GDM1 (cell line): Measurements from ENCODE around the gene INTS11.

Experiments
- DNase-seq: peaks from one replicate; lab custom pipeline; 2025; lab: John Stamatoyannopoulos, UW

The INTS11 gene

DNA sequence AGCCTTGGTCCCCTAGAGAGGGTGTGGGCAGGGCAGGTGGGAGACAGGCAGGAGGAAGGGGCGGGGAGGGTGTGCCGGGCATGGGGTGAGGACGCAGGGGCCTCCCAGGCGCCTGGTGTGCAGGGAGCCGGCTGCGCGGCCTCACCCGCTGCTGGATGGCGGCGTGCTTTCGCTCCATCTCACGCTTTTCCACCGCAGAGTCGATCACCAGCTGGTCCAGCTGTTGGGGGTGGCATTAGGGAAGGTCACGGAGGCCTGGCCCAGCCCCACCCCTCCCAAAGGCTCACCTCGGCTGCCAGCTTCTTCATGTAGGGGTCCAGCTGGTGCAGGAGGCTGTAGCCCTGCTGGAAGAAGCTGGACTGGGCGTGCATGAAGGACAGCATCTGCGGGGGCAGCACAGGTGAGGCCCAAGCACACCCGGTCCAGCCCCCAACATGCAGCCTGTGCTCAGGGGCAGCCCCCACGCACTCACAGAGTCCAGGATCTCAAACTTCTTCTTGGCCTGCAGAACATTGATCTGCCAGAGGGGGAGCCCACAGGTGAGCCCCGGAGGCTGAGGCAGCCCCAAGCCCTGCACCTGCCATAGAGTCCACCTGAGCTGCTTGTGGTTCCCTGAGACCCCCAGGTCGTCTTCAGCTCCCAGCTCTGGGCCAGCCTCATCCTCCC lies 24.6 kb downstream of the INTS11 start:
- DNase-seq = no peak

DNA sequence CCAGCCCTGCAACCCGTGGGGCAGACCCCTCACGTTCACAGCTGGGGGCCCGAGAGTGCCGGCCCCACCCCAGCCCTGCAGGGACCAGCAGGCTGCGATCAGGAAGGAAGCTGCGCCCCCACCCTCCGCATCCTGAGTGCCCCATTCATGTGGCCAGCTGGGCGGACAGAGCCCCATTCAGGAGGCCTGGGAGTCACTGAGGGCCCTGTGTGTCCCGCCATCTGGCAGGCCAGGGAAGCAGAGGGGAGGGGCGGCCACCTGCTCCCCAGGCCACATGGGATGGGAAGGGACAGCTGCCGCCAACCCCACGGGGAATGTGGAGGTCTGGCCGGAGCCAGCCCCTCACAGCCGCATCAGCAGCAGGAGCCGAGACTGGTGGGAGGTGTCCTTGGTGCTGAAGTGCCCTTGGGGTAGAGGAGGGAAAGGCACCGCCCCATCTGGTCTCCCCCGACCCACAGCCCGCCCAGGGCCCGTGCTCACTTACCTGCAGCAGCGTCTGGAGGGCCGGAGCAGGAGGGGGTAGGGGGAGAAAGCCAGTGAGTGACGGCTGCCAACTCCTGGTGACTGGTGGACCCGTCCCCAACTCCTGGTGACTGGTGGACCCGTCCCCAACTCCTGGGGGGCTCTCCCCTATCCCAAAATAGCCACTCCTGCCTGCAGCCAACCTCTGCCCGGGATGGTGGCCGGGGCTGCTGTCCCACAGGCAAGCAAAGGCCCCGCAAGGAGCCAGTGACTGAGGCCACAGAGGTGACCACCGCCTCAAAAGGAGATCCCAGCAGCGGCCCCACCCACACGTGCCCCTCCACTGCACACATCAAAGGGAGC lies 25.4 kb downstream of the INTS11 start:
- DNase-seq = no peak

DNA sequence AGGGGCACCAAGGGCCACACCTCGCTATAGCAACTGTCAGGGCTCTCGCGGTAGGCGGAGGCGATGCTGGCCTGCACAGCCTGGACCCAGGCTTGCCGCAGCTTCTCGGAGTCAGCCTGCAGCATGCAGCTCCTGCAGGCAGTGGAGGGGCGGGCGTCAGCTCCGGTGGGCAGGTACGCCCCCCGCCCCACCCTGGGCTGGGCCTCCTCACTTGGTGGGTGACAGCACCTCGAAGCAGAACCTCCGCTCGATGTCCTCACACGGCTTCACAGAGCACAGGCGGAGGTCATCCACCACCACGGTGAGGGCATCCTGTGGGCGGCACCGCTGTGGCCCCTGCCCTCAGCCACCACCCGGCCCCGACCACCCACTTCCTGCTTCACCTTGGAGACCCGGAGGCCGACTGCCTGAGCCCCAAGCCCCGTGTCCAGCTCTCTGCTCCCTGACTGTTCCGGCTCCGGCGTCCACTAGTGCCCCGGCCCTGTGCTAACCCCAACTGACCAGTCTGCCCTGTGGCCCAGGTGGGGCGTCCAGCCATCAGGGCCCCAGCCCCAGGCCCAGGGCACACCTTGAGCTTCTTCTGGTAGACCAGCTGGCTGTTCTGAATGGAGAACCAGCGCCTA lies 26.5 kb downstream of the INTS11 start:
- DNase-seq = no peak

DNA sequence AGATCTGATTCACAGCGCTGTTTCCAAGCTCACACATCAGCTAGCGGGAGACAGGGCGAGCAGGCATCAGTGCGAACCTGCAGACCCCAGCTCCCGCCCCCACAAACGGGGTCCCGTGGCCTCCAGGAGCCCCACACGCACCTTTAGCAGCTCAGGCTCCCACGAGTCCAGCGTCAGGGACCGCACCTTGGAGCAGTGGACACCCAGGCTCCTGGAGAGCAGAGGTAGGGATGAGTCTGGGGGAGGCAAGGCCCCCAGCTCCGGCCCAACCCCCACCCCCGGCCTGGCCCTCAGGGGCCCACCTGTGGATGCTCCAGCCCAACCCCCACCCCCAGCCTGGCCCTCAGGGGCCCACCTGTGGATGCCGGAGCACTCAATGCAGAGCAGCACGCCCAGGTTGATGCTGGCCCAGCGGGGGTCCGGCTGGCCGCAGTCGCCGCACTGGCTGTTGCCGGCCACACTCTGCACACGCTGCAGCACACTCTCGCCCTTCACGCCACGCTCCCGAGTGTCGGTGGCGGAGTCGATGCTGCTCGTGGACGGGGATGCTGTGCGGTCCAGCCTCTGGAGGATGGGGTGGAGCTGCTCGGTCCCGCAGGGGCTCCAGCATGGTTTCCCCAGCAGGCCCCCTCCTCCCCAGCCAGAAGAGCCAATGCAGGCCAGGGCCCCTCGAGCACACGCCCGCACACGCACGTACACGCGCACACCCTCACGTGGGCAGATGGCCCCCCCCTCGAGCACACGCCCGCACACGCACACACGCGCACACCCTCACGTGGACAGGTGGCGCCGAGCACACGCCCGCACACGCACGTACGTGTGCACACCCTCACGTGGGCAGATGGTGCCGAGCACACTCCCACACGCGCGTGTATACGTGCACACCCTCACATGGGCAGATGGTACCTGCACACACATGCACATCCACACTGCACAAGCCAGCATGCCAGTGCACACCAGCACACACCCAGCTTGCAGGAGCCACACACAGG lies 28.1 kb downstream of the INTS11 start:
- no peak for DNase-seq

DNA sequence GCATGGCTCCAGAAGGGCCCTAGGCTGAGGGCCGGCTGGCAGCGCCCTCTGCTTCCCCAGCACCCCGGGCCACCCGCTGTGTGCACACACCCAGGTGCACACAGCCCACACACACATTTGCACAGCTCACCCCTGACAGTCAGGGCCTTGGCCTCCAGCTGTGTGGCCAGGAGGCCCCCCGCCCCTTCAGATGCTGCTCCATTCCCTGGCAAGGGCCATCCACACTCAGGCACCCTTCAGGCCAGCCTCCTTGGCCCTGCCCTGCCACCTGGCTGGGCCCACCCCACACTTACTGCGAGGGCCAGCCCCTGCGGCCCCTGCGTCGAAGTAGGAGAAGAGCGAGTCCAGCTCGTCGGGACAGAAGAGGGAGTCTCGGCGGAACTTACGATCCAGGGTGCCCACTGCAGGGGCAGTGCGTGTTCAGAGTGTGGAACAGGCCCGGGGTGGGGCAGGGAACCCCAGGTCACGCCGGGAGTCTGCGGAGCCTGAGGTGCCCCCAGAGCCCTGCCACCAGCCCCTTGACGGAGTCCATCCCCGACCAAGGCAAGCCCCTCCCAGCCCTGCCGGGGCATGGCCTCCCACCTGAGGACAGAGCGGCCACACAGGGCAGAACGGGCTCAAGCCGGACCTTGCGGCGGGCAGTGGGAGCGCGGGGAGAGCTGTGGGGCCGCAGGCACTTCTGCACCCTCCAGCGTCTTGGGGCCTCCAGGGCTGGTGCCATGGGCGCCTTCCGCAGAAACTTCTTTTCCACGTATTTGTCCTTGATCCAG lies 29.1 kb downstream of the INTS11 start:
- DNase-seq = no peak

DNA sequence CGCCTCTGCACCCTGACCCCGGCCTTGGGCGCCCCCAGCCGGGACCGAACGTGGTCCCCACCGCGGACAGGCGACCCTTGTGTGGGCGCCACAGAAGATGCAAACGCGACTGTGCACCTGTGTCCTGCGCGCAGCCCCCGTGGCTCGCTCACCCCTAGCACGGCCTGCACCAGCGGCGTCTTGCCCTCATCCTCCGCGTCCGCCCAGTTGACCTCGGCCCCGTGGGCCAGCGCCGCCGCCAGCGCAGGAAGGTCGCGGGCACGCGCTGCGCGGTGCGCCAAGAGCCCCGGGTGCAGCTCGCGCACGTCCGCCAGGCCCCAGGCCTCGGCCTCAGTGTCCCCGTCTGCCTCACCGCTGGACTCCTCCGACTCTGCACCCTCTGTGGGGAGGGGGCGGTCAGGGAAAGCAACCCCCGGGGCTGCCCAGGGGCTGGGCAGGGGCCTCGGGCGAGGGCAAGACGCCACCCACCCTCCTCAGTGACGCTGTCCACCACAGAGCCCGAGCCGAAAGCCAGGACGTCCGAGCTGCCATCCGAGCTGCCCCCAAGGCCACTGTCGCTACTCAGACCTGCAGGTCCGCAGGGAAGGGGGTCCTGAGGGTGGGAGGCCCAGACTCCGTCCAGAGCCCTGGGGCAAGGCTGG lies 30.1 kb downstream of the INTS11 start:
- no peak for DNase-seq

DNA sequence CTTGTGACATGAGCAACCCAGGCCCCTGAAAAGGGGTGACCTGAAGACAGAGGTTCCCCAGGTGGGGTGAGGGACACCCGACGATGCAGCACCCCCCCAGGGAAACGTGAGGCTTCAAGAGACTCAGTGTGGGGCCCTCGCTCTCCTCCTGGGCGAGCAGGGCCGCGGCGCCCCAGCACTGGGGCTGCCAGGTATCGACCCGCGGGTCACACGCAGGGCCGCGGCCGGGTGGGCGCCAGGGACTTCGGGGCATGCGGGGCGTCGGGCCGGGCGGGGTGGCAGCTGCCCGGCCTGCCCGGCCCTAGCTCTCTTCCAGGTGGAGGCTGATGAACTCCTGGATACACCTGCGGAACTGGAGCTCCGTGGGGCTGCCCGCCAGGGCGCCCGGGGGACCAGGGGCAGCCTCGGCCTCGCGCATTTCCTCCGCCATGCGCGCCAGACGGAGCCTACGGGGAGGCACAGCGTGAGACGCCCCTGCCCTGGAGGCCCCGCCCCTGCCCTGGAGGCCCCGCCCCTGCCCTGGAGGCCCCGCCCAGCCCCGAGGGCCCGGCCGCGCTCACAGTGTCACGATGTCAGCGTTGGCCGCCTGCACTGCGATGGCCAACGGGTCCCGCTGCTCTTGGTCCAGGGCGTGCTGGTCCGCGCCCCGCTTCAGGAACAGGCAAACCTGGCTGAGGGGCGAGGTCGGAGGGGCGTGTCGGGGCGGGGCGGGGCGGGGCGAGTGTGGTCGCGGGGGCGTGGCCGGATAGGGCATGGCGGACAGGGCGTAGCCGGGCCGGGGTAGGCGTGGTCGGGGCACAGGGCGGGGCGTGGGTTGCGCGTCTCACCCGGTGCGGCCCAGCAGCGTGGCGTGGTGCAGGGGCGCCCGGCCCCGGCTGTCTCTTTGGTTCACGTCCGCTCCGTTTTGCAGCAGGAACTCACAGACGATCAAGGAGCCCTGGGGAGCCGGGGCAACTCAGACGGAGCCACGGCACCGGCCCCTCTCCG lies 30.9 kb downstream of the INTS11 start:
- no peak for DNase-seq

DNA sequence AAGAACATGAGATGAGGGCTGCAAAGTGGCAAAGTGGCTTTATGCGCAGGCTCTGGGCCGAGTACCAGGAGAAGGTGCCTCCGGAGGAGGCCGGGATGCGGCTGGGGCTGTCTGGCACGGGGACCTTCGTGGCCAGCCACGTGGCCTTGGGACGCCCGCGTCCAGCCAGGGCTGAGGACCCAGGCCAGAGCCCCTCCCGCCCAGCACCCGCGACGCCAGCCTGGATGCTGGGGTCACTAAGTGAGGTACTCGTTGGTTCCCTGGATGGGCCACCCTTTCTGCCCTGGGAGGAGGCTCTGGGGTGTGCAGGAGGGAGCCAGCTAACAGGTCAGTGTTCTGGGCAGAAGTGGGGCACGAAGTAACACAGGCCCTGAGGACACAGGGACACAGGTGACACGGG lies 31.6 kb downstream of the INTS11 start:
- DNase-seq = no peak

DNA sequence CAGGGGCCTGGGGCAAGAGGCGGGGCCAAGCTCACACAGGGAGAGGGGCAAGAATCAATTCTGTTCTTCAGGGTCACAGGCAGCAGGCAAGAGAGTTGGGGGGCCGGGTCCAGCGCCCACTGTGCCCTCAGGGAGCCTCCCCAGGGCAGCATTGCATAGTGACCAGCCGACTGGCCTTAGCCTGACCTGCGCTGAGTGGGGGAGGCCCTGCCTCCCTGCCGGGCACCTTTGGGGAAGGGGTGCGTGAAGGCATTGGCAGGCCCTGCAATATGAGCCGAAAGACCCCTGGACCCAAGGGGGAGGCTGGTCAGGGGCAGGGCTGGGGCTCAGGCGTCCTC lies 32.0 kb downstream of the INTS11 start:
- DNase-seq = no peak

DNA sequence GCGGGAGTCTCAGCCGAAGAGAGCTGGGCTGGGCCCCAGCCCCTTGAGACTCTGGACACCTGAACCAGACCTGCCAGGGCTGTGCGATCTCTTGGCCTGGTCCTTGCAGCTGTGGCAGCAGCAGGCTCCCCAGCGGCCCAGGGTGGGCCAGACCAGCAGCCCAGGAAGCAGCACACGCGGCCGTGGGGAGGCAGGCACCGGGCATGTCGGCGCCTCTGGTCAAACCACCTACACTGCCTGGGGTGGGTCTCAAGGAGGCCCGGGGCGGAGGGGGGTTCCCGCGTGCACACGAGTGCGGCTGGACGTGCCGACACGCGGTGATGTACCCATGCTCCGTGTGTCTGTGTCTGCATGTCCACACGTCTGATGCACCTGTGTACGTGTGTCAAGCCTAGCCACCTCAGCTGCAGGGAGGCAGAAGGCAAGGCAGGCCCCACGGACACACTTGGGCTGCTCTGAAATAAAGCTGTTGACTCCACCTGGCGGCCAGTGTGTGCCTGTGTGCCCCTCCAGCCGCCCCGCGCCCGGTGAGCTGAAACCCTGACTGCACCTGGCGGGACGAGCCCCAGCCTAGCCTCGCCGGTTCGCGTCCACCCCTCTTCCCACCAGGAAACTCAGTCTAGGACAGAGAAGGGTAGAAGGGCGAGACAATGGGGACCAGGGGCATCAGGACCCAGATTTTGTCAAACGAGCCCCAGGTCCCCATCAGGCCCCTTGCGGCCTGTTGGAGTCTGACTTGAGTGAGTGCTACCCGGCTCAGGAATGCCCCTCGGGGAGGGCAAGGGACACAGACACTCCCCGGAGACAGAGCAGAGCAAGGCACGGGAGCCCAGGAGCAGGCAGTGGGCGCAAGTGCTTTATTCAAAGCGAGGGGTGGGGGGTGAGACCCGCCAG lies 32.7 kb downstream of the INTS11 start:
- no peak for DNase-seq

DNA sequence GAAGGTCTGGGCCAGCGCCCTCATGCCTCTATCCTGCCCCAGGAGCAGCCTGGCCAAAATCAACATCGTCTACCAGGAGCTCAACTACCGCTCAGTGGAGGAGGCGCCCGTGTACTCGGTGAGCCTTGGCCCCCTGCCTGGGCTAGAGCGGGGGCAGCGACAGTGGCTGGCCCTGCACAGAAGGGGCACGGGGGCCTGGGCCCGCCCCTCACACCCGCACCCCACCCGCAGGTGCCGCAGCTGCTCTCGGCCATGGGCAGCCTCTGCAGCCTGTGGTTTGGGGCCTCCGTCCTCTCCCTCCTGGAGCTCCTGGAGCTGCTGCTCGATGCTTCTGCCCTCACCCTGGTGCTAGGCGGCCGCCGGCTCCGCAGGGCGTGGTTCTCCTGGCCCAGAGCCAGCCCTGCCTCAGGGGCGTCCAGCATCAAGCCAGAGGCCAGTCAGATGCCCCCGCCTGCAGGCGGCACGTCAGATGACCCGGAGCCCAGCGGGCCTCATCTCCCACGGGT lies 33.4 kb downstream of the INTS11 start:
- DNase-seq = no peak

DNA sequence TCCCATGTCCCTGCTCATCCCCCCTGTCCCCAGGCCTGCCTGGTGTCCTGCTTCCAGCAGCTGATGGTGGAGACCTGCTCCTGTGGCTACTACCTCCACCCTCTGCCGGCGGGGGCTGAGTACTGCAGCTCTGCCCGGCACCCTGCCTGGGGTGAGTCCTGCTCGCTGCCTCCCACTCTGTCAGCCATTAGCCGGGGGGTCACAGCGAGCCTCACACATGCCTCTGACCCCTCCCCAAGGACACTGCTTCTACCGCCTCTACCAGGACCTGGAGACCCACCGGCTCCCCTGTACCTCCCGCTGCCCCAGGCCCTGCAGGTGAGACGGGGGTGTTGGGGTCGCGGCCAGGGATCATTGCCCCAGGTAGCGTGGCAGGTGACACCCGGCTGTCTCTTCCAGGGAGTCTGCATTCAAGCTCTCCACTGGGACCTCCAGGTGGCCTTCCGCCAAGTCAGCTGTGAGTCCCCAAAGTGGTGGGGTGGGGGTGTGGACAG lies 34.2 kb downstream of the INTS11 start:
- DNase-seq = no peak

DNA sequence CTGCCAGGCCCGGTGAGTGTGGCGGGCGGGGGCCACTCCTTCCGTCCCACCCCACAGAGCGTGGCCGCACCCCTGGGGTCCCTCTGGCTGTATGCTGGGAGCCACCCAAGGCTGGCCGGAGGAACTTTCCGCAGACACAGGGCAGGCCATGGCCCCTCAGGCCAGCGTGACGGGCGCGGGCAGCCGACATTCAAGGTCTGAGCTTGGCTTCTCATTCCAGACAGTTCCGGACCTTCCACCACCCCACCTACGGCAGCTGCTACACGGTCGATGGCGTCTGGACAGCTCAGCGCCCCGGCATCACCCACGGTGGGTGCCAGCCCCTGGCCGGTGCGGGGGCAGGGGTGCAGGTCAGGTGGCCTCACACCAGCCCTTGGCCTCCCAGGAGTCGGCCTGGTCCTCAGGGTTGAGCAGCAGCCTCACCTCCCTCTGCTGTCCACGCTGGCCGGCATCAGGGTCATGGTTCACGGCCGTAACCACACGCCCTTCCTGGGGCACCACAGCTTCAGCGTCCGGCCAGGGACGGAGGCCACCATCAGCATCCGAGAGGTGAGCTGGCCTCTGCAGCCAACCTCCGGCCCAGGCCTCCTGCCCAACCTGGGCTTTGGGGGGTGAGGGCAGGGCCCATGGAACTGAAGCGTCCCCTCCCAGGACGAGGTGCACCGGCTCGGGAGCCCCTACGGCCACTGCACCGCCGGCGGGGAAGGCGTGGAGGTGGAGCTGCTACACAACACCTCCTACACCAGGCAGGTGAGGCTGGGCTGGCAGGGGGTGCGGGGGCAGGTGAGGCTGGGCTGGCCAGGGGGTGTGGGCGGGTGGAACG lies 37.0 kb downstream of the INTS11 start:
- DNase-seq = no peak

DNA sequence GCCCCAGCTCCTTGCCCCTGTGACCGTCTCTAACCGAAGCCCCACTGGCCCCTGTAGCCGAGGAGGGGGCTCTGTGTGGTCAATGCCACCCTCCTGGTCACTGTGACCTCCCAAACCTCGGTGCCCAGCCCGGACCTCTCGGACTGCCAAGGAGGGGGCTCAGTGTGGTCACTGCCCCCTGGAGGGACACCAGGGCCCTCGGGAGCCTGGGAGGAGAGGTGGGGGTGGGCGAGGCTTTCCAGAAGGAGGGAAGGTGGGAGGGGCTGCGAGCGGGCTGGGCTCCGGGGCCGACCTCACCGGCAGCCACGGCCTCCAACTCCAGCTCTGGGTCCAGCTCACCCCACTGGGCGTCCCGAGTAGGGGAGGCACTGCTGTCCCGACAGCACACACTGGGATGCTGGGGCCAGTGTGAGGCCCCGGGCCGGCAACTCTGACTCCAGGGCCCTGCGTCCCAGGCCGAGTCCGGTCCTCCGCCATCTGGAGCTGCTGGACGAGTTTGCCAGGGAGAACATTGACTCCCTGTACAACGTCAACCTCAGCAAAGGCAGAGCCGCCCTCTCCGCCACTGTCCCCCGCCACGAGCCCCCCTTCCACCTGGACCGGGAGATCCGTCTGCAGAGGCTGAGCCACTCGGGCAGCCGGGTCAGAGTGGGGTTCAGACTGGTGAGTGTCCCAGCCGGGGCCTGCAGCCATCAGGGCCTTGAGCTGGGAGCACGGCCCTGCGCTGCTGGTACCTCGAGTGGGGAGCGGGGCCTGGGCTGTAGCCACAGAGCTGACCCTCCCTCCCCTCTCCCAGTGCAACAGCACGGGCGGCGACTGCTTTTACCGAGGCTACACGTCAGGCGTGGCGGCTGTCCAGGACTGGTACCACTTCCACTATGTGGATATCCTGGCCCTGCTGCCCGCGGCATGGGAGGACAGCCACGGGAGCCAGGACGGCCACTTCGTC lies 37.9 kb downstream of the INTS11 start:
- no peak for DNase-seq

DNA sequence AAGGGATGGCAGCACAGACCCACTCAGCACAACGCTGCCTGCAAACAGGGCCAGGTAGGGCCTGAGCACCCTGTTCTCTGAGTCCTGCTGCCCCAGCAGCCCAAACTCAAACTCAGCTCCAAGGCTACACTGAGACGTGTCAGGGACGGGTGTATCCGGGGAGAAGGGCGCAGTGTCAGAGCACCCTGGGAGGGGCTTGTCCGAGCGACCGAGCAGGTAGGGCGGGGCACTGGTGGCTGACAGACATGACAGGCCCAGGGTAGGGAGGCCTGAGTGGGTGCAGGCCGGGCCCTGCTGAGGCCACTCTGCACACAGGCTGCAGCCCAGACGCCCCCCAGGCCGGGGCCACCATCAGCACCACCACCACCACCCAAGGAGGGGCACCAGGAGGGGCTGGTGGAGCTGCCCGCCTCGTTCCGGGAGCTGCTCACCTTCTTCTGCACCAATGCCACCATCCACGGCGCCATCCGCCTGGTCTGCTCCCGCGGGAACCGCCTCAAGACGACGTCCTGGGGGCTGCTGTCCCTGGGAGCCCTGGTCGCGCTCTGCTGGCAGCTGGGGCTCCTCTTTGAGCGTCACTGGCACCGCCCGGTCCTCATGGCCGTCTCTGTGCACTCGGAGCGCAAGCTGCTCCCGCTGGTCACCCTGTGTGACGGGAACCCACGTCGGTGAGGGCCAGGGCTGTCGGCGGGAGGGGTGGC lies 38.7 kb downstream of the INTS11 start:
- DNase-seq = no peak
